ENCODE measurements around the gene ABHD17C.

Gene ABHD17C

DNA sequence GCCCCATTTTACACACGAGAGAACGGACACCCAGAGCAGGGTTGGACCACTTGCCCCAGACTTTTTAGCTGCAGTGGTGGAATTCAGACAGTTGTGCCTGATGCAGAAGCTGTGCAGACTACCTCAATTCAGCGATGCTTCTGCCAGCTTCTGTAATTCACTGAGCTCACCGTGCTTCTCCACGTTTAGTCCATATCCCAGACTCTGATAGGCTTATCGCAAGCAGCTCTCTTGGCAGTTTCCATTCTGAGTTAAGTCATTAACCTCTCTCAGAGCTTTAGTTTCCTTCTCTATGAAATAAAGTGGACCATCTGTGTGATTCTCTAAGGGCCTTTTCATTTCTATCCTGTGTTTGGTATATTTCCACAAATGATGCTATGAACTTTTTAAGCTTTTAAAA lies 37.1 kb downstream of the ABHD17C start:
- Histone ChIP-seq H3K9ac (ENCODE audit: low read length) (no peak overlapping the region), H4K20me1 (ENCODE audit: low read depth, low read length) (no peaks in the 10 kb centered on the region), H3K27ac (ENCODE audit: low read depth, low read length) (no peak overlapping the region), H3K4me2 (ENCODE audit: low read depth, low read length, poor library complexity, severe bottlenecking) (no peak overlapping the region), H3K79me2 (ENCODE audit: insufficient read depth, low read length) (no peaks in the 10 kb centered on the region), H3K9me3 (ENCODE audit: insufficient read depth, low read length) (no peaks in the 10 kb centered on the region), H3K4me3 (ENCODE audit: insufficient read depth, low read length, poor library complexity, severe bottlenecking) (no peak overlapping the region), H2AFZ (ENCODE audit: low read depth, low read length, severe bottlenecking) (no peak overlapping the region), H3K36me3 (ENCODE audit: low read length) (no peaks in the 10 kb centered on the region), H3K9me2 (replicated peaks; ENCODE audit: insufficient read depth, low read length) (no peaks in the 10 kb centered on the region), H3F3A (ENCODE audit: insufficient read depth) (no peaks in the 10 kb centered on the region), H3K27me3 (ENCODE audit: low read length) (no peaks in the 10 kb centered on the region)
- no peak for TF ChIP-seq EZH2phosphoT487 (conservative IDR thresholded peaks at IDR 0.05; ENCODE audit: low read length)
- TF ChIP-seq, protein P1, sequence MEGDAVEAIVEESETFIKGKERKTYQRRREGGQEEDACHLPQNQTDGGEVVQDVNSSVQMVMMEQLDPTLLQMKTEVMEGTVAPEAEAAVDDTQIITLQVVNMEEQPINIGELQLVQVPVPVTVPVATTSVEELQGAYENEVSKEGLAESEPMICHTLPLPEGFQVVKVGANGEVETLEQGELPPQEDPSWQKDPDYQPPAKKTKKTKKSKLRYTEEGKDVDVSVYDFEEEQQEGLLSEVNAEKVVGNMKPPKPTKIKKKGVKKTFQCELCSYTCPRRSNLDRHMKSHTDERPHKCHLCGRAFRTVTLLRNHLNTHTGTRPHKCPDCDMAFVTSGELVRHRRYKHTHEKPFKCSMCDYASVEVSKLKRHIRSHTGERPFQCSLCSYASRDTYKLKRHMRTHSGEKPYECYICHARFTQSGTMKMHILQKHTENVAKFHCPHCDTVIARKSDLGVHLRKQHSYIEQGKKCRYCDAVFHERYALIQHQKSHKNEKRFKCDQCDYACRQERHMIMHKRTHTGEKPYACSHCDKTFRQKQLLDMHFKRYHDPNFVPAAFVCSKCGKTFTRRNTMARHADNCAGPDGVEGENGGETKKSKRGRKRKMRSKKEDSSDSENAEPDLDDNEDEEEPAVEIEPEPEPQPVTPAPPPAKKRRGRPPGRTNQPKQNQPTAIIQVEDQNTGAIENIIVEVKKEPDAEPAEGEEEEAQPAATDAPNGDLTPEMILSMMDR (IDR thresholded peaks at IDR 0.05; ENCODE audit: insufficient read depth, low read length, poor library complexity, severe bottlenecking), result no peak

DNA sequence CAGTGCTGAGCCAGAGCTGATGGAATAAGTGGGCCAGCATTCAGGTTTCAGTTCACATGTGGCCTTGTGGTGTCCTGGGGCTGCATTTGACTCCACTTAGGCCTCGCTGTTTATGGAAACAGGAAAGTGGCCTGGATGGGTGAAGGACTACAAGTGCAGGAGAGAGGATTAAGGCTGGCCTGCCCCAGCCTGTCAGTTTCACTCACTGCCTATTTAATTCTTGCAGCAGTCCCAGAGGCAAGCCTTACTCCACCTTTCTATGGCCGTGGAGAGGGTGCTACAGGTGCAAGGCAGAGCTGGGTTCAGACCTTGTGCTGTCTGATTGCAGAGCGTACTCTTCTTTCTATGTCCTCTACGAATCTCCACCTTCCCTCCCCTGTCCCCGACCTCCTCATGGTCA lies 37.7 kb downstream of the ABHD17C start:
- no peaks in the 10 kb centered on the region for H3K9me3 ChIP-seq (ENCODE audit: insufficient read depth, low read length)
- H3K79me2 ChIP-seq (ENCODE audit: insufficient read depth, low read length), result no peaks in the 10 kb centered on the region
- no peak overlapping the region for H2AFZ ChIP-seq (ENCODE audit: low read depth, low read length, severe bottlenecking)
- H3K27me3 ChIP-seq (ENCODE audit: low read length), result no peaks in the 10 kb centered on the region
- no peaks in the 10 kb centered on the region for H3F3A ChIP-seq (ENCODE audit: insufficient read depth)
- no peak overlapping the region for H3K4me3 ChIP-seq (ENCODE audit: insufficient read depth, low read length, poor library complexity, severe bottlenecking)
- H3K4me2 ChIP-seq (ENCODE audit: low read depth, low read length, poor library complexity, severe bottlenecking), result no peak overlapping the region
- no peaks in the 10 kb centered on the region for H3K36me3 ChIP-seq (ENCODE audit: low read length)
- no peaks in the 10 kb centered on the region for H4K20me1 ChIP-seq (ENCODE audit: low read depth, low read length)
- H3K27ac ChIP-seq (ENCODE audit: low read depth, low read length), result no peak overlapping the region
- H3K9ac ChIP-seq (ENCODE audit: low read length), result no peak overlapping the region
- TF ChIP-seq EZH2phosphoT487 (conservative IDR thresholded peaks at IDR 0.05; ENCODE audit: low read length), result no peak
- TF ChIP-seq, protein P1 (IDR thresholded peaks at IDR 0.05; ENCODE audit: insufficient read depth, low read length, poor library complexity, severe bottlenecking), result no peak
- H3K9me2 ChIP-seq (replicated peaks; ENCODE audit: insufficient read depth, low read length), result no peaks in the 10 kb centered on the region

DNA sequence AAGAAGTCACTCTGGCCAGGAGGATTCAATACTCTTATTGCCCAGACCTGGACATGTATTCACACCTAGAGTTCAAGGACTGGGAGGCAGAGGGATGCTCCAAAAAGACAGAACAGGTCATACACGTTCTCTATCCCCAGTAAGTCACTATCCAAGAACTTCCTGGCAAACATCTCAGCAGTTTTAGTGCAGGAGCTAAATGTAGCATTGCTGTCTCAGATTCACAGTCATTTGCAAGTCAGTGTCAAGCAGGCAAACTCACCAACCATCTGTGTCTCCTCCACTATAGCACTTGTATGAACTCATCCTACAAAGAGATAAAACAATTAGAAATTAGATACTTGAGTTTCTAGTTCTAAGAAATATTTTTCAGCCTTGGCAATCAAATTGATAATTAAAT lies 38.4 kb downstream of the ABHD17C start:
- Histone ChIP-seq H3K79me2 (ENCODE audit: insufficient read depth, low read length) (no peaks in the 10 kb centered on the region), H3K9me2 (replicated peaks; ENCODE audit: insufficient read depth, low read length) (no peaks in the 10 kb centered on the region), H3K9ac (ENCODE audit: low read length) (no peak overlapping the region), H3K4me3 (ENCODE audit: insufficient read depth, low read length, poor library complexity, severe bottlenecking) (no peak overlapping the region), H3F3A (ENCODE audit: insufficient read depth) (no peaks in the 10 kb centered on the region), H2AFZ (ENCODE audit: low read depth, low read length, severe bottlenecking) (no peak overlapping the region), H4K20me1 (ENCODE audit: low read depth, low read length) (no peaks in the 10 kb centered on the region), H3K27me3 (ENCODE audit: low read length) (no peaks in the 10 kb centered on the region), H3K36me3 (ENCODE audit: low read length) (no peaks in the 10 kb centered on the region), H3K27ac (ENCODE audit: low read depth, low read length) (no peak overlapping the region), H3K9me3 (ENCODE audit: insufficient read depth, low read length) (no peaks in the 10 kb centered on the region), H3K4me2 (ENCODE audit: low read depth, low read length, poor library complexity, severe bottlenecking) (no peak overlapping the region)
- TF ChIP-seq, protein P1 (IDR thresholded peaks at IDR 0.05; ENCODE audit: insufficient read depth, low read length, poor library complexity, severe bottlenecking), result no peak
- no peak for TF ChIP-seq EZH2phosphoT487 (conservative IDR thresholded peaks at IDR 0.05; ENCODE audit: low read length)

Measured in SU-DHL-6 (cell line).